HL-60/S4 treated with phorbol 12-myristate 13-acetate at 8.2 ng/mL for 4 days and 3 days (cell line): ENCODE measurements around the gene RBCK1.

Source experiments
- in situ Hi-C: fragments of 300-500 bp; cut with MboI; formaldehyde crosslinking; loops from 2 replicates; pipeline ENCODE4 v1.15.0; 2022; ENCODE audit warnings: low sequenced_read_pairs

Gene RBCK1

DNA sequence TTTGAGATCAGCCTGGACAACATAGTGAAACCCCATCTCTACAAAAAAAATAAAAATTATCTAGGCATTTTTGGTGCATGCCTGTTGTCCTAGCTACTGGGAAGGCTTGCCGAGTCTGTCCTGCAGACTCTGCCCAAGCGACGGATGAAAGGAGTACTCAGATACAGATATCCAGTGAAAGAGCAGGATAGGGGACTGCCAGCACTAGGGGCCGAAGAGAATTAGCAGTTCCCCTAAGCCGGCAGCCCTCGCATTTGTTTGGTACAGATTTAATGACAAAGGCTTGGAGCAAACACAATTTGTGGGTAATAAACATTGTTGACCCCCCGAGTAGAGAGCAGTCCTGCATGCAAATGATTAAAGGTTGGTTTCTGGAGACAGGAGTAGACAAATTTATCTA is 59.7 kb downstream of the RBCK1 start:
- in situ Hi-C loops, result no loop called here

DNA sequence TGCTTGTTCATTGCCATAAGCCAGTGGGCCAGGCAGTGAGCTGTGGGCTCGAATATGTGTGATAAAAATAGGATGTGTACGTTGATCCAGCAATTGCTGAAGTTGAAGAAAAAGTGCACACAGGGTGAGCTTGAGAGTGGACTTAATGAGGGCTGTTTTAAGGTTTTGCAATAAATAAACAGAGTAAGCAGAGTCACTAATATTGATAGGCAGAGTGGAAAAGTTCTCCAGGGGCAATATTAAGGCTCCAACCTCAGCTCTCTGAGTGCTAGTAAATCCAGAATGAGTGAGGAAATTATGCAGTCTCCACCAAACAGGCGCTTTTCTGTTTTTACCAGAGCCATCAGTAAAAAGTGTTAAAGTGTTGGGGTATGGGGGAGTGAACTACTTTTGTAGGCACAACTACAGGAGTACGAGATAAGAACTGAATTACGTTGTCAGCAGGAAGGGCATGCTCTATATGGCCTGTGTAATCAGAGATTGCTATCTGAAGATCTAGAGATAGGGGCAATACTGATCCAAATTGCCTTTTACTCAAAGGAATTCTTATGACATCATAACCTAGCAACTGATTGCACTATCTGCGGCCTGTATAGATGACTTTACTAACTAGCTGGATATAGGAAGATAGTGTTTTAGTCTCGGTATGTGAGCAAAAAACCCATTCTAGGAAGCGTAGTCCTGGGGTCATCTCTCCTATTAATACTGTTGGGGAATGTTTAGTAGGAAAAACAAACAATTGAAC is 61.8 kb downstream of the RBCK1 start:
- in situ Hi-C loops, result loop anchor here (10.0 kb wide), 1 partner anchor 115 kb away; no protein-coding TSS in a partner anchor

DNA sequence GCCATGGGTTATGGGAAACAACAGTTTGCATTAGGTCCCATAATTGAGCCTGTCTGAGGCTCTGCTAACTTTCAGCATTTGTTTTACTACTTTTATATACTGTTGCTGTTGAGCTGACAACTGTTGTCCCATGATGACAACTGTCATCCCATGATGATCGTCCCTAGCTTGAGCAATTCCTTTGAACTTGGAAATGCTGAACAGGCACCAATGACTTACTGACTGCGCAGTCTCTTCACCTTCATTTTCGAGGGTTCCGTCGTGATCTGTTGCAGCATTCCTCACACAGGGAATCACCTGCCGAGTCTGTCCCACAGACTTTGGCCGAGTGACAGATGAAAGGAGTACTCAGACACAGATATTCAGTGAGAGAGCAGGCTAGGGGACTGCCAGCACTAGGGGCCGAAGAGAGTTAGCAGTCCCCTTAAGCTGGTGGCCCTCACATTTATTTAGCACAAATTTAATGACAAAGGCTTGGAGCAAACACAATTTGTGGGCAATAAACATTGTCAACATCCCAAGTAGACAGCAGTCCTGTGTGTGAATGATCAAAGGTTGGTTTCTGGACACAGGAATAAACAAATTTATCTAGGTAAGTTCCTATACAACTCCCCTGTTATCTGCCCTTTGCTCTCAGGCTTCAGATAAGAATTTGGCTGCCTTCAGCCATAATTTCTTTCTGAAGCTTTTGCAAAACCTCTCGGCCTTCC is 64.2 kb downstream of the RBCK1 start:
- in situ Hi-C loops, result loop anchor here (10.0 kb wide), 1 partner anchor 117 kb away; no protein-coding TSS in a partner anchor

DNA sequence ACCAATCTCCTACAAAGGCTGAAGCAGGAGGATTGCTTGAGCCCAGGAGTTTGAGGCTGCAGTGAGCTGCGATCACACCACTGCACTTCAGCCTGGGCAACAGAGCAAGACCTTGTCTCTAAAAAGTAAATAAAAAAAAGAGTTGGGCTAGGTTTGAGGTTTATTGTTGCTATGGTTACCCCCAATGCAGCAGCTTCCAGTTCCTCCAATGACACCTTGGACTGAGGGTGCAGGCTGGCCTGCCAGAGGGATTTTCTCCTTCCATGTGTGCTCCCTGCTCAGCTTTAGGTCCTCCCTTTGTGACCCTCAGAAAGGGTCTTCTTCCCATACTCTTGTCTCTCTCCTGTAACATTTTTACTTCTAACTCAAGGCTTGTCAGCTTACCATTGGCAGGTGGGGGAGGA is 64.8 kb downstream of the RBCK1 start:
- in situ Hi-C loops, result loop anchor here (10.0 kb wide), 1 partner anchor 118 kb away; no protein-coding TSS in a partner anchor

DNA sequence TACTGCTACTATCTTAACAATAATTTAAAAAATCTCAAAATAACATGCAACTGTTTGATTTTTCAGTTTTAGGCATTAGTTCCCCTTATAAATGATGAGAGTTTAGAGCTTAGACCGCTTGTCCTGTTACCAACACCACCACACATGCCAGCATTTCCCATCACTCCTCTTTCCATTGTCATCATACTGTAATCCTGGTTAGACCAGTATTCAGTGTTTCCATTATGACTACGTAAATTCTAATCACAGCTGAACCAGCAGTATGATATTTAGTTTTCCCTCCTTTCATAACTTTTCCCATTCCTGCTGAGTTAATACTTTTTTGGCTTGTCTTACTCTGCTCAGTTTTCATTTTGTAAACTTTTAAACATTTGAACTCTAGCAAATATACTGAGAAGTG is 66.5 kb downstream of the RBCK1 start:
- in situ Hi-C loops, result loop anchor here (10.0 kb wide), 1 partner anchor 120 kb away; no protein-coding TSS in a partner anchor

DNA sequence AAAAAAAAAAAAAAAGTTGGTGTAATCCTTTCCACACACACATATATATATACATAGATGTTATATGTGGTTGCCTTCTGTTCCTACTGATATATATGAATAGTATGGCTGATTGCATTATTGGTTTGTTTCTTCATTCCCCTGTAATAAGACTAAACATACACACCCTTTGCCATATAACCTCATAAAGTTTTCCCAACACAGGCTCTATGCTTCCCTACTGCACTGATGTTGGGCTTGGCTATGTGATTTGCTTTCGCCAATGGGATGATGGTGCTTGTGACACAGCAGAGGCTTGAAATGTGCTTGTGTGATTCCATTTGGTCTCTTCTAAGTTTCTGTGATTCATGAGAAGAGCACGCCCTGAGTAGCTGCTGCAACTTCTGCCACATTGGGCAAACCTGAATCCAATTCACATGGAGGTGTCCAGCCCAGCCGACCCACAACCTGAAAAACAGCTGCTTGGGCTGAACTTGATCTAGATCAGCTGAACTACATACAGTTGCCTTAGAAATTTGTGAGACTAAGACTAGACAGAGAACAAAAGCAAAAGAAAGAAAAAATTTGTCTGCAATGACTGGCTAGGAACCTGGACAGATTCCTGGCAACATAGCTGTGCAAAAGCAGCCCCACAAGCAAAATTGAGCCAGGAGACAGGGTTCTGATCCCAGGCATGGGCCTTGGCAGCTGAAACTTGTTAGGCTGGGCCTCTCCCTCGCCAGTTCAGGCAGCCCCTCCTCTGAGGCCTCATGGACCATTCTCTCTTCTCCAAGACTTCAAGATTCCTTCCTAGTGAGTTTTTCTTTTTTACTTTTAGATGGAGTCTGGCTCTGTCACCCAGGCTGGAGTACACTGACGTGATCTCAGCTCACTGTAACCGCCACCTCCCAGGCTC is 67.6 kb downstream of the RBCK1 start:
- in situ Hi-C loops, result loop anchor here (10.0 kb wide), 1 partner anchor 121 kb away; no protein-coding TSS in a partner anchor

DNA sequence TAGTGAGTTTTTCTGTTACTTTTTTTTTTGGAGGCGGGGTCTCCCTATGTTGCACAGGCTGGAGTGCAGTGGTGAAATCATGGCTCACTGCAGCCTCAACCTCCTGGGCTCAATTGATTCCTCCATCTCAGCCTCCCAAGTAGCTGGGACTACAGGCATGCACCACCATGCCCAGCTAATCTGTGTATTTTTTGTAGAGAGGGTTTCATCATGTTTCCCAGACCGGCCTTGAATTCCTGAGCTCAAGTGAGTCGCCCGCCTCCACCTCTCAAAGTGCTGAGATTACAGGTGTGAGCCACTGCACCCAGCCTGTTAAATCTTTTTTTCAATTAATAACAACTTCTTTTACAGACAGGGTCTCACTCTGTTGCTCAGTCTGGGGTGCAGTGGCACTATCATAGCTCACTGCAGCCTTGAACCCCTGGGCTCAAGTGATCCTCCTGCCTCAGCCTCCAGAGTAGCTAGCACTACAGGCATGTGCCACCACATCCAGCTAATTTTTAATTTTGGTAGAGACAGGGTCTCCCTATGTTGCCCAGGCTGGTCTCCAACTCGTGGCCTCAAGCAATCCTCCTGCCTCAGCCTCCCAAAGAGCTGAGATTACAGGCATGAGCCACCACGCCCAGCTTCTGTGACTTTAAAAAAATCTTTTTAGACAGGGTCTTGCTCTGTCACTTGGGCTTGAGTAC is 68.6 kb downstream of the RBCK1 start:
- in situ Hi-C loops, result loop anchor here (10.0 kb wide), 1 partner anchor 122 kb away; no protein-coding TSS in a partner anchor

DNA sequence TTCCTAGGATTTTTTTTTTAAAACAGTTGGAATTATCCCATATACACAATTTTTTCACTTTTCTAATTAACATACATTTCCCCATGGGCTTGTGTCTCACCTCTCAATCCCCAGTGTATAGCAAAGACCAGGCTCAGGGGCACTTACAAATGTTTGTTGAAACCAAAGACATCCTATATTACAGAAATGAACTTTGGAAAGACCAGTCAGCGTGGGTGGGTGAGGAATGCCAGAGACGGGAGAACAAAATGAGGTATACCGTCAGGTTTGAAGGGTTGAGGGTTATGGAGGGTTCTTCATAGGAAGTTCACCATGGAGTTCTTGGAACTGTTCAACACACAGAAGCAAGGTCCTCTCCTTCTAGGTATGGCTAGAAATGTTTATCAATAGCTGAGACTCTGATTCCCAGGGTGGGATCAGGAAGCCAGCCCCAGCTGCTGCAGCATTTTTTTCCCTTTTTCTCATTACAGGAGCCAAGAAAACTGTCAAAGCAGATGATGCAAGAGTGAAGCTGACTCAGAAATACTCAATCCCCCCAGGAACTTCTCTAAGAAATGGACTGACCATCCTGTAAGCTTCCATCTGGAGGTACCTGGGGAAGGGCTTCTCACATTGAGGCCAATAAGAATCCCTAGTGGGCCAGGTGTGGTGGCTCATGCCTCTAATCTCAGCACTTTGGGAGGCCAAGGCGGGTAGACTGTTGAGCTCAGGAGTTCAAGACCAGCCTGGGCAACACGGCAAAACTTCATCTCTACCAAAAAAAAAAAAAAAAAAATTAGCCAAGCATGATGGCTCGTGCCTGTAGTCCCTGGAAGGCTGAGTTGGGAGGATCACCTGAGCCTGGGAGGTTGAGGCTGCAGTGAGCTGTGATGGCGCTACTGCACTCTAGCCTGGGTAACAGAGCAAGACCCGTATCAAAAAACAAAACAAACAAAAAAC is 70.2 kb downstream of the RBCK1 start:
- in situ Hi-C loops, result loop anchor here (10.0 kb wide), 1 partner anchor 123 kb away; no protein-coding TSS in a partner anchor

DNA sequence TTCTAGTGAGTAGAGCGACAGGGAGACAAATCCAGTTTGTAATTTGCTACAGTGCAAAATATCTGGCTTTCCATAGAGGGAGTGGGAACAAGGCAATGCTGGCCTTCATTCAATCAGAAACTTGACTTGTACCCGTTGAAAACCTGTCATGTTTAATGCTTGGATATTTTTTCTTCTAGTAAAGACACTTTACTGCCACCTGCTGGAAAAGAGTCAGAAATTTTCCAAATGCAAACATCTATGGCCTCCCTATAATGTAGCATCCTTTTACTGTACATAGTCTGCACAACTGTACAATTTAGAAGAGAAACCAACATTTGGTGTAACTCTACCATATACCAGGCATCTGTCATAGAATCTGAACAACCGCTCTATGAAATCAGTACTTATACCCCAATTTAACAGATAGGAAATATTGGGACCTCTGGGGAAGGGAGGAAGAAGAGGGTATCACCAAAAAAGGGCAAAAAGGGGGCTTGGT is 70.9 kb downstream of the RBCK1 start:
- in situ Hi-C loops, result loop anchor here (10.0 kb wide), 1 partner anchor 124 kb away; no protein-coding TSS in a partner anchor

DNA sequence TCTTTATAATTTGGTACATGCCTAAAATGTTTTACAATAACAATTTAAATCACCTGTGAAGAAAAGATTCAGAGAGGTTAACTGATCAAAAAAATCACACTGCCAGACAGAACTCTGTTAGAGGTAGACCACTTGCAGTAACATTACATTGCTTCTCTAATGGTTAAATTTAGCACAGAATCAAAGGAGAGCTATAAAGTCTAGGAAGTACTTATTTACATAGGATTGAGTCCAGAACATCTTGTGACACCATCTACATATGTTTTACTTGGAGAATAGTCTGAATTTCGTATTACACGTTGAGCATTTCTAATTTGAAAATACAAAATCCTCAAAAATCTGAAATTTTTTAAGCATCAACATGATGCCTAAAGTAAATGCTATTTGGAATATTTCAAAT is 71.4 kb downstream of the RBCK1 start:
- in situ Hi-C loops, result loop anchor here (10.0 kb wide), 1 partner anchor 125 kb away; no protein-coding TSS in a partner anchor

DNA sequence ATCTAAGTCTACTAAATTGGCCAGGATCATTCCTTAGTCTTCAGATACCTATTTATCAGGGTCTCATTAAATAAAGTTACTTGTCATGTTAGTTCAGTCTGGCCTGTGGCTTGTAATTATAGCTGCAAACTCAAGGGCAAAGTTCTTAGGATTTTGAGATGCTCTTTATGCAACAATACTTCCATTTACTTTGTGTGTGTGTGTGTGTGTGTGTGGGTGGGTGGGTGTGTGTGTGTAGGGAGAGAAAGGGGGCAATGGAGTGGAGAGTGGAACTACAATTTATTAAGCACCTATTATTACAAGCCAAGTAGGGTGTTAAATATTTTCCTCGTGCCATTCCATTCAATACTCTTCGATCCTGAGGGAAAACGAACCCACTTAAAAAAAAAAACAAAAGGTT is 71.9 kb downstream of the RBCK1 start:
- in situ Hi-C loops, result no loop called here

DNA sequence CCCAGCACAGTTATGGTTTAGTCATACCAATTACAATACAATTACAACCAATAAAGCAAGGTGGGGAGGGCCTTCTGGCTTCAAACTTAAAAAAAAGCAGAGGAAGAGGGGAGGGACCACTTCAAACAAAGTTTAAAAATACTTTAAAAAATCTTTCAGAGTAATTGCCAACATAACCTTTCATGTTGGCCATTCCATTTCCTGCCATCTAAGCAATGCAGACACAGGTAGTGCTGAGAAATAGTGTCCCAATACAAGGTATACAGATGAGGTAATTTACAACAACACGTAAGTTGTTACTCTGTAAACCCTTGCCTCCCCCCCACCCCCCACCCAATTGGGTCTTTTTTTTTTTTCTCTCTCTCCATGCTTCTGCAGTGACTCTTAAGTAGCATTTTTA is 73.1 kb downstream of the RBCK1 start:
- in situ Hi-C loops, result no loop called here
